OCI-LY1 (cell line): ENCODE measurements around the gene SNX12.

Source experiments
- EZH2 ChIP-seq: fragments of 200-600 bp; sonication (generic), shearing (Covaris generic); IDR thresholded peaks from 2 replicates; pipeline ENCODE4 v1.8.0; 2017; ENCODE audit warnings: borderline replicate concordance, mixed run types, mild to moderate bottlenecking, antibody characterized with exemption, low read length, moderate library complexity, mixed read lengths
- TF ChIP-seq, protein P1 (sequence below): fragments of 200-600 bp; sonication (generic), shearing (Covaris generic); IDR thresholded peaks from 2 replicates; pipeline ENCODE4 v1.5.1; 2017; ENCODE audit warnings: mild to moderate bottlenecking, antibody characterized with exemption, low read length, moderate library complexity, mixed read lengths

DNA sequence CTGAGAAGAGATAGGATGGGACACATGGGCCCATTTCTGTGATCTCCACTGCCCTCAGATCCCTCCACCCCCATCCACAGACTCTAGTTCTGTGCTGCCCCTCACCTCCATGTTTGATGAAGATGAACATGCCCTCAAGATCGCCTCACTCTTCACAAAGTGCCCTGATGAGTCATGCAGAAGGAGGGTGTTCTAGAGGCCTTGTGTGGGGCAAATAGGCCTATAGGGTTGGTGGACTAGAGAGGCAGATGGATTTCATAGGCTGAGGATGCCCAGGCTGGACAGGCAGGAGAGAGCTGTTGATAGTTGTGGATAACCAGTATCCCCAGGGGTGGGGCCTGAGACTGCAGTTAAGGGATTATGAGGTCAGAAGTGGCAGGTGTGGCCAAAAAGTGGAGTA is 38.3 kb upstream of the SNX12 start, which contains the start of gene CXorf65:
- TF ChIP-seq, protein P1, sequence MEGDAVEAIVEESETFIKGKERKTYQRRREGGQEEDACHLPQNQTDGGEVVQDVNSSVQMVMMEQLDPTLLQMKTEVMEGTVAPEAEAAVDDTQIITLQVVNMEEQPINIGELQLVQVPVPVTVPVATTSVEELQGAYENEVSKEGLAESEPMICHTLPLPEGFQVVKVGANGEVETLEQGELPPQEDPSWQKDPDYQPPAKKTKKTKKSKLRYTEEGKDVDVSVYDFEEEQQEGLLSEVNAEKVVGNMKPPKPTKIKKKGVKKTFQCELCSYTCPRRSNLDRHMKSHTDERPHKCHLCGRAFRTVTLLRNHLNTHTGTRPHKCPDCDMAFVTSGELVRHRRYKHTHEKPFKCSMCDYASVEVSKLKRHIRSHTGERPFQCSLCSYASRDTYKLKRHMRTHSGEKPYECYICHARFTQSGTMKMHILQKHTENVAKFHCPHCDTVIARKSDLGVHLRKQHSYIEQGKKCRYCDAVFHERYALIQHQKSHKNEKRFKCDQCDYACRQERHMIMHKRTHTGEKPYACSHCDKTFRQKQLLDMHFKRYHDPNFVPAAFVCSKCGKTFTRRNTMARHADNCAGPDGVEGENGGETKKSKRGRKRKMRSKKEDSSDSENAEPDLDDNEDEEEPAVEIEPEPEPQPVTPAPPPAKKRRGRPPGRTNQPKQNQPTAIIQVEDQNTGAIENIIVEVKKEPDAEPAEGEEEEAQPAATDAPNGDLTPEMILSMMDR, result no peak
- no peak for TF ChIP-seq EZH2
